Kidney (tissue), 14 donors: ENCODE measurements around the gene INPP5E. TPM values are rescaled to one million over a fixed set of nuclear protein-coding genes. Genes with fewer than 3 reads are reported as not detected.

Source experiments
- DNase-seq, 5 donors: peaks; one replicate each; pipeline ENCODE4 v3.0.0-alpha.2; 2013 to 2020
- FAIRE-seq: peaks from 2 replicates; lab custom pipeline; 2012; peaks lifted over from hg19 to GRCh38; lab: Jason Lieb, UNC
- H3K27ac ChIP-seq, 2 donors: one replicate each; pipeline ENCODE4 v1.7.0; 2013; ENCODE audit warnings: low read depth in 2 of 2, low read length in 2 of 2, inconsistent platforms in 1 of 2
- H3K27me3 ChIP-seq: one replicate; pipeline ENCODE4 v1.7.1; 2013; ENCODE audit warnings: low read length, inconsistent platforms; ENCODE audit not compliant: control insufficient read depth, insufficient read depth
- H3K36me3 ChIP-seq, 3 donors: one replicate each; pipeline versions ENCODE4 v1.7.0 to v1.7.1; 2013; ENCODE audit warnings: low read length in 3 of 3, control low read depth in 1 of 3, inconsistent platforms in 1 of 3; ENCODE audit not compliant: insufficient read depth in 3 of 3, control insufficient read depth in 2 of 3
- H3K4me1 ChIP-seq, 3 donors: one replicate each; pipeline versions ENCODE4 v1.7.0 to v1.7.1; 2013; ENCODE audit warnings: low read length in 3 of 3, inconsistent platforms in 1 of 3, low read depth in 1 of 3; ENCODE audit not compliant: control insufficient read depth in 2 of 3, insufficient read depth in 2 of 3
- H3K4me3 ChIP-seq, 3 donors: one replicate each; pipeline versions ENCODE4 v1.7.0 to v1.8.1; 2013; ENCODE audit warnings: low read length in 3 of 3, control low read depth in 1 of 3, inconsistent platforms in 1 of 3
- H3K9ac ChIP-seq, 3 donors: one replicate each; pipeline versions ENCODE4 v1.7.0 to v1.7.1; 2013; ENCODE audit warnings: low read length in 3 of 3, control low read depth in 1 of 3, inconsistent platforms in 1 of 3
- H3K9me3 ChIP-seq, 3 donors: one replicate each; pipeline versions ENCODE4 v1.7.0 to v1.7.1; 2013; ENCODE audit warnings: low read length in 3 of 3, control low read depth in 1 of 3, inconsistent platforms in 1 of 3; ENCODE audit not compliant: control insufficient read depth in 2 of 3, insufficient read depth in 1 of 3
- intact Hi-C: fragments of 100-400 bp; cut with DNase I; formaldehyde crosslinking; loops from one replicate; pipeline ENCODE4 v1.11.1; 2022
- polyA plus RNA-seq: library from polyadenylated mRNA; stranded (reverse); fragments of 350-450 nt; fragmentation: Illumina TruSeq; extraction: RNeasy Lipid Tissue Mini Kit (QIAGEN cat#74804); gene quantifications from one replicate; pipeline ENCODE4 v1.2.3, GENCODE V29; 2014; ENCODE audit warnings: low read depth, low replicate concordance; ENCODE audit not compliant: insufficient read depth
- total RNA-seq: library from RNA; stranded (reverse); fragmentation: NEBNext Ultra II Directional; extraction: Animal tissue kit (Norgen Biotek cat#: 25700); gene quantifications from one replicate; pipeline ENCODE4 v1.2.1, GENCODE V29; 2021
- TF ChIP-seq, protein P1 (sequence below): IDR thresholded peaks from 3 replicates; pipeline ENCODE4 v1.5.1; 2012; ENCODE audit warnings: mild to moderate bottlenecking, moderate library complexity, borderline replicate concordance; ENCODE audit not compliant: insufficient read depth; ENCODE audit errors: extremely low read depth
- donor health status: control.
- donor health status: control.
- donor health status: control.
- donor health status: control.
- donor health status: control.
- donor health status: DM: yes; HTN: yes; CAD: no.
- donor health status: Normal renal cell carcinoma (clear cell type).

Gene INPP5E
- total and polyA plus RNA-seq, 2 donors from 2014 or later, result 6.9 to 14.0 TPM

DNA sequence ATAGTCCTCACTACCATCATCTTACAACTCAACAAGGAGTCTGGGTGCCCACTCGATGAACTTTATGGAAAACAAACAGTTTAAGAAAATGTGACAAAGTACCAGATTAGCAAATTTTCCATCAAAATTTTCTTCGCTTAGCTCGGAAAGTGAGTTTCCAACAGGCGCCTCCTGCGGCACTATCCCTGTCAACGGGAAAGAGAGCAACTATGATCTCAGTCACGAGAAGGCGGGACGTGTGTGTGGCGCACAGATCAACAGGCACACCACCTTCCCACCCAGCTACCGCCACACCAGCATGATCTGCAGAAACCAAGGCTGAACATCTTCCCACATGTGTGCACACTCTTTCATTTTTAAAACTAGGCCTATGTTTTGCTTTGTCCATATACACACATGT is 13.7 kb upstream of the INPP5E start:
- no peak overlapping the region for H3K27ac ChIP-seq
- peaks cover 6 to 72% (median 41%) of the 10 kb centered on the region in 3 donors for H3K36me3 ChIP-seq
- no peak overlapping the region for H3K4me3 ChIP-seq
- TF ChIP-seq, protein P1, sequence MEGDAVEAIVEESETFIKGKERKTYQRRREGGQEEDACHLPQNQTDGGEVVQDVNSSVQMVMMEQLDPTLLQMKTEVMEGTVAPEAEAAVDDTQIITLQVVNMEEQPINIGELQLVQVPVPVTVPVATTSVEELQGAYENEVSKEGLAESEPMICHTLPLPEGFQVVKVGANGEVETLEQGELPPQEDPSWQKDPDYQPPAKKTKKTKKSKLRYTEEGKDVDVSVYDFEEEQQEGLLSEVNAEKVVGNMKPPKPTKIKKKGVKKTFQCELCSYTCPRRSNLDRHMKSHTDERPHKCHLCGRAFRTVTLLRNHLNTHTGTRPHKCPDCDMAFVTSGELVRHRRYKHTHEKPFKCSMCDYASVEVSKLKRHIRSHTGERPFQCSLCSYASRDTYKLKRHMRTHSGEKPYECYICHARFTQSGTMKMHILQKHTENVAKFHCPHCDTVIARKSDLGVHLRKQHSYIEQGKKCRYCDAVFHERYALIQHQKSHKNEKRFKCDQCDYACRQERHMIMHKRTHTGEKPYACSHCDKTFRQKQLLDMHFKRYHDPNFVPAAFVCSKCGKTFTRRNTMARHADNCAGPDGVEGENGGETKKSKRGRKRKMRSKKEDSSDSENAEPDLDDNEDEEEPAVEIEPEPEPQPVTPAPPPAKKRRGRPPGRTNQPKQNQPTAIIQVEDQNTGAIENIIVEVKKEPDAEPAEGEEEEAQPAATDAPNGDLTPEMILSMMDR, result no peak
- H3K9ac ChIP-seq, result no peak overlapping the region
- FAIRE-seq (no peak), DNase-seq (no peak)
- intact Hi-C loops, result no loop called here
- no peaks in the 10 kb centered on the region for H3K9me3 ChIP-seq
- H3K4me1 ChIP-seq, result no peaks in the 10 kb centered on the region
- no peaks in the 10 kb centered on the region for H3K27me3 ChIP-seq

GRCh38 chr9:136451221-136451877 is 11.7 kb upstream of the INPP5E start:
- TF ChIP-seq, protein P1, result no peak
- H3K36me3 ChIP-seq, result peaks cover 6 to 76% (median 37%) of the 10 kb centered on the region in 3 donors
- intact Hi-C loops, result no loop called here
- DNase-seq (no peak), FAIRE-seq (no peak)
- no peaks in the 10 kb centered on the region for H3K9me3 ChIP-seq
- no peak overlapping the region for H3K9ac ChIP-seq
- H3K27ac ChIP-seq, result no peak overlapping the region
- H3K4me1 ChIP-seq, result no peaks in the 10 kb centered on the region
- no peaks in the 10 kb centered on the region for H3K27me3 ChIP-seq
- no peak overlapping the region for H3K4me3 ChIP-seq

DNA sequence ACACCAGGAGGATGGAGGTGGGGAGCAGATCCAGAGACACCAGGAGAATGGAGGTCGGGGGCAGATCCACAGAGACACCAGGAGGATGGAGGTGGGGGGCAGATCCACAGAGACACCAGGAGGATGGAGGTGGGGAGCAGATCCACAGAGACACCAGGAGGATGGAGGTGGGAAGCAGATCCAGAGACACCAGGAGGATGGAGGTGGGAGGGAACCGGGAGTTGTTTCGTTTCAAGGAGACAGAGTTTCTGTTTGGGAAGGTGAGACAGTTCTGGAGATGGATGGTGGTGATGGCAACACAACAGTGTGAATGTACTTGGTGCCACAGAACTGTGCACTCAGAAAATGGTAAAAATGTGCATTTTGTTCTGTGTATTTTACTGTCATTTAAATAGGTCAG is 9.0 kb upstream of the INPP5E start:
- DNase-seq, result no peak
- FAIRE-seq, result no peak
- Histone ChIP-seq H3K9ac (no peak overlapping the region), H3K4me1 (no peaks in the 10 kb centered on the region), H3K27ac (no peak overlapping the region), H3K4me3 (no peak overlapping the region), H3K9me3 (no peaks in the 10 kb centered on the region), H3K27me3 (no peaks in the 10 kb centered on the region), H3K36me3 (peaks cover 5 to 65% (median 33%) of the 10 kb centered on the region in 3 donors)
- TF ChIP-seq, protein P1, result no peak
- intact Hi-C loops, result no loop called here
